ENCODE measurements around the gene RBM10.
A peak's percentile ranks its signal among the peaks of the same experiment; 100 is the strongest.

Gene RBM10

DNA sequence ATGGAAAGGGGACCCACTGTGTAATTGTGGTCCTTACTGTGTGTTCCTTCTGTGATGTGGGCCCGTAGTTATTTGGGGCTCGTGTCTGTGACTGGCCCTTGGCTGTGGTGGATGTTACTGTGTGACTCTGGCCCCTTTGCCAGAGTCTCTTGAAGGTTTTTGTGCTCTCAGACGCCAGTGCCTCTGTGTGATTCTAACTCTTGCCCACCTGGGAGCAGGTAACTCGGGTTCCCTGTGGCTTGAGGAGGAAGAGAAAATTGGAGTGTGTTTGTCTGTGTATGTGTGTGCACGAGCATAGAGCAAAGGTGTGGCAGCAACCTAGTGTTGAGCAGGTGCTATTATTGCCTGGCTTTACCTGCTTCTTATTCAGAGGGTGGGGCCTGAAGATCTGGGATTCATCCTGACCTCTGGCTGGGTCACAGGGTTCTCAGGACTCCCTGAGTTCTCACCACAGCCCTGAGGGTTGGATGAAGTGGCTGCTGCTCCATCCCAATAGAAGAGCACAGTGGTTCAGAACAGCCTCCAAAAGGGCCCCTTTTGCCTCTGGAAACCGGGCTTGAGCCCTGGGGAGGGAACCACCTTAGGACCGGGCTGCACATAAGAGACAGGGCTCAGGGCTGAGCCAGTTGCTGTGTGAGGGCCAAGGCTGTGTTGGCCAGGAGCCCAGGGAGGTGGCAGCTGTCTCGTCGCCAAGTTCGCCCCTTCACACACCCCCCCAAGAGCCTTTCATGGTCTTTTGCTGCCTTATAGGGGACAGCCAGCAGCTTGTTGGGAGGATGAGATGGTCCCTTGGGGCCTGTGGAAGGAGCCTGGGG lies 1.3 kb downstream of the RBM10 start:
- Histone ChIP-seq H3K4me1 (no peaks in the 10 kb centered on the region), H3K27ac (peak overlapping the region; percentile 19), H3K9ac (no peak overlapping the region), H2AFZ (no peak overlapping the region), H3K36me3 (ENCODE audit: control insufficient read depth, insufficient read depth, low read length) (no peaks in the 10 kb centered on the region), H3K27me3 (ENCODE audit: control insufficient read depth, insufficient read depth, low read length) (no peaks in the 10 kb centered on the region), H3K4me3 (ENCODE audit: low read depth, low read length) (peak overlapping the region; percentile 85), H3K9me3 (ENCODE audit: control insufficient read depth, low read length) (no peaks in the 10 kb centered on the region), H3K79me2 (peaks cover 13% of the 10 kb centered on the region), H3K4me2 (ENCODE audit: low read length) (peak overlapping the region; percentile 76)
- TF ChIP-seq, protein P1, sequence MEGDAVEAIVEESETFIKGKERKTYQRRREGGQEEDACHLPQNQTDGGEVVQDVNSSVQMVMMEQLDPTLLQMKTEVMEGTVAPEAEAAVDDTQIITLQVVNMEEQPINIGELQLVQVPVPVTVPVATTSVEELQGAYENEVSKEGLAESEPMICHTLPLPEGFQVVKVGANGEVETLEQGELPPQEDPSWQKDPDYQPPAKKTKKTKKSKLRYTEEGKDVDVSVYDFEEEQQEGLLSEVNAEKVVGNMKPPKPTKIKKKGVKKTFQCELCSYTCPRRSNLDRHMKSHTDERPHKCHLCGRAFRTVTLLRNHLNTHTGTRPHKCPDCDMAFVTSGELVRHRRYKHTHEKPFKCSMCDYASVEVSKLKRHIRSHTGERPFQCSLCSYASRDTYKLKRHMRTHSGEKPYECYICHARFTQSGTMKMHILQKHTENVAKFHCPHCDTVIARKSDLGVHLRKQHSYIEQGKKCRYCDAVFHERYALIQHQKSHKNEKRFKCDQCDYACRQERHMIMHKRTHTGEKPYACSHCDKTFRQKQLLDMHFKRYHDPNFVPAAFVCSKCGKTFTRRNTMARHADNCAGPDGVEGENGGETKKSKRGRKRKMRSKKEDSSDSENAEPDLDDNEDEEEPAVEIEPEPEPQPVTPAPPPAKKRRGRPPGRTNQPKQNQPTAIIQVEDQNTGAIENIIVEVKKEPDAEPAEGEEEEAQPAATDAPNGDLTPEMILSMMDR (IDR thresholded peaks at IDR 0.05) = no peak

GRCh38 chrX:47146936-47147859 lies 2.2 kb downstream of the RBM10 start:
- H3K4me3 ChIP-seq (ENCODE audit: low read depth, low read length) = no peak overlapping the region
- H3K27ac ChIP-seq = no peak overlapping the region
- H3K4me1 ChIP-seq = no peaks in the 10 kb centered on the region
- no peak overlapping the region for H3K4me2 ChIP-seq (ENCODE audit: low read length)
- TF ChIP-seq, protein P1 (IDR thresholded peaks at IDR 0.05) = no peak
- H3K36me3 ChIP-seq (ENCODE audit: control insufficient read depth, insufficient read depth, low read length) = no peaks in the 10 kb centered on the region
- no peak overlapping the region for H3K9ac ChIP-seq
- H3K79me2 ChIP-seq = peaks cover 13% of the 10 kb centered on the region
- H2AFZ ChIP-seq = no peak overlapping the region
- H3K27me3 ChIP-seq (ENCODE audit: control insufficient read depth, insufficient read depth, low read length) = no peaks in the 10 kb centered on the region
- H3K9me3 ChIP-seq (ENCODE audit: control insufficient read depth, low read length) = no peaks in the 10 kb centered on the region

DNA sequence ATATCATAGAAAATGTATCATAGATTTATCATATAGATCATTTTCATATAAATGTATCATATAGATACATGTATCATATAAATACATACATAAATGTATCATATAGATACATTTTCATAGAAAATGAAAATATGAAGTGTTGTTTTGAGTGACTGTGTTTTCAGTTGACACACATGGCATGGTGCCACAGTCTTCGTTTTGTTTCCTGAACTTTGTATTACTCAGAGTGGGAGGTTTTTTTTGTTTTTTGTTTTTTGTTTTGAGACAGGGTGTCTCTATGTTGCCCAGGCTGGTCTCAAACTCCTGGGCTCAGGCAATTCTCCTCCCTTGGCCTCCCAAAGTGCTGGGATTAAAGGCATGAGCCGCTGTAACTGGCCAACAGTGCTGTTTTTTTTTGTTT lies 3.9 kb downstream of the RBM10 start:
- H3K9me3 ChIP-seq (ENCODE audit: control insufficient read depth, low read length) = no peaks in the 10 kb centered on the region
- H3K36me3 ChIP-seq (ENCODE audit: control insufficient read depth, insufficient read depth, low read length) = no peaks in the 10 kb centered on the region
- H3K79me2 ChIP-seq = peaks cover 13% of the 10 kb centered on the region
- no peak overlapping the region for H3K9ac ChIP-seq
- TF ChIP-seq, protein P1 (IDR thresholded peaks at IDR 0.05) = no peak
- no peak overlapping the region for H3K4me2 ChIP-seq (ENCODE audit: low read length)
- no peaks in the 10 kb centered on the region for H3K27me3 ChIP-seq (ENCODE audit: control insufficient read depth, insufficient read depth, low read length)
- no peak overlapping the region for H3K27ac ChIP-seq
- H2AFZ ChIP-seq = no peak overlapping the region
- no peak overlapping the region for H3K4me3 ChIP-seq (ENCODE audit: low read depth, low read length)
- H3K4me1 ChIP-seq = no peaks in the 10 kb centered on the region

GRCh38 chrX:47151435-47151834 lies 6.4 kb downstream of the RBM10 start:
- Histone ChIP-seq H3K27ac (no peak overlapping the region), H3K27me3 (ENCODE audit: control insufficient read depth, insufficient read depth, low read length) (no peaks in the 10 kb centered on the region), H3K4me3 (ENCODE audit: low read depth, low read length) (no peak overlapping the region), H3K9ac (no peak overlapping the region), H3K4me2 (ENCODE audit: low read length) (no peak overlapping the region), H3K79me2 (peaks cover 7% of the 10 kb centered on the region), H2AFZ (no peak overlapping the region), H3K9me3 (ENCODE audit: control insufficient read depth, low read length) (no peaks in the 10 kb centered on the region), H3K36me3 (ENCODE audit: control insufficient read depth, insufficient read depth, low read length) (no peaks in the 10 kb centered on the region), H3K4me1 (no peaks in the 10 kb centered on the region)
- TF ChIP-seq, protein P1 (IDR thresholded peaks at IDR 0.05) = no peak

All from parathyroid adenoma (tissue), 2 donors.